HCT116 (cell line): ENCODE measurements around the gene PRICKLE1. TPM values are rescaled to one million over a fixed set of nuclear protein-coding genes. Genes with fewer than 3 reads are reported as not detected.

Experiments used
- ATAC-seq: fragments of 200-7000 bp; cut with Tn5 transposase; 2 replicates; pipeline ENCODE4 v1.9.1; 2020; ENCODE audit warnings: mild to moderate bottlenecking, moderate library complexity
- BruUV-seq: library from RNA; stranded (reverse); fragments of 400-500 nt; replicated peaks from 2 replicates; lab custom pipeline; 2021; lab: Mats Ljungman, UMichigan
- CTCF ChIA-PET: fragments of 300-600 bp; sonication (Branson Sonifier 250); formaldehyde crosslinking; loops from one replicate; lab custom pipeline; 2021; ENCODE audit warnings: antibody characterized with exemption; lab: Charles Lee
- POLR2A ChIA-PET: fragments of 300-600, 350-600 bp; sonication (Branson Sonifier 250); formaldehyde crosslinking; loops from one replicate; lab custom pipeline; 2021; ENCODE audit warnings: antibody characterized with exemption; lab: Charles Lee
- RAD21 ChIA-PET, 2 experiments: fragments of 300-600 bp; sonication (Branson Sonifier 250); formaldehyde crosslinking; loops; one replicate each; lab custom pipeline; 2023; ENCODE audit warnings: low total read pairs in 2 of 2; ENCODE audit not compliant: uncharacterized antibody in 2 of 2, unreplicated experiment in 2 of 2, low non-redundant PET in 1 of 2; lab: Charles Lee
- DNase-seq: peaks from one replicate; pipeline ENCODE4 v3.0.0-alpha.2; 2010; ENCODE audit warnings: low read depth, low spot score
- H2AFZ ChIP-seq: fragments of 200-600 bp; shearing (Covaris generic), sonication (generic); 2 replicates; pipeline ENCODE4 v1.6.1; 2017; ENCODE audit warnings: low read depth, mixed run types, mixed read lengths, antibody characterized with exemption, low read length; ENCODE audit not compliant: poor library complexity, severe bottlenecking
- H3K27ac ChIP-seq: 2 replicates; pipeline ENCODE4 v1.5.1; 2012; ENCODE audit warnings: low read depth, low read length
- H3K27me3 ChIP-seq: fragments of 200-600 bp; sonication (generic); 2 replicates; pipeline ENCODE4 v1.6.1; 2016; ENCODE audit warnings: mixed run types, low read length, mixed read lengths; ENCODE audit not compliant: insufficient read depth
- H3K36me3 ChIP-seq, 2 experiments: fragments of 200-500 bp in 1 of 2; fragments of 200-600 bp in 1 of 2; sonication (Bioruptor generic) in 1 of 2; sonication (generic) in 1 of 2; 2 replicates each; pipeline versions ENCODE4 v1.5.1 to v1.6.1; 2014 to 2016; ENCODE audit warnings: low read length in 2 of 2, inconsistent platforms in 1 of 2, mixed read lengths in 1 of 2, mixed run types in 1 of 2; ENCODE audit not compliant: insufficient read depth in 2 of 2, control insufficient read depth in 1 of 2
- H3K4me1 ChIP-seq, 2 experiments: fragments of 200-600 bp in 1 of 2; sonication (generic) in 1 of 2; 2 replicates each; pipeline versions ENCODE4 v1.5.1 to v1.6.1; 2012 to 2017; ENCODE audit warnings: low read length in 2 of 2, inconsistent platforms in 1 of 2, mild to moderate bottlenecking in 1 of 2, mixed read lengths in 1 of 2, mixed run types in 1 of 2, moderate library complexity in 1 of 2; ENCODE audit not compliant: insufficient read depth in 2 of 2, control insufficient read depth in 1 of 2
- H3K4me2 ChIP-seq: fragments of 200-600 bp; sonication (generic); 2 replicates; pipeline ENCODE4 v1.6.1; 2017; ENCODE audit warnings: mixed run types, low read length, mixed read lengths
- H3K4me3 ChIP-seq, 2 experiments: fragments of 200-600 bp in 1 of 2; sonication (generic) in 1 of 2; replicated peaks in 1 of 2; 2 replicates each; pipeline ENCODE4 v1.5.1; 2011 to 2016; ENCODE audit warnings: low read length in 2 of 2, control low read depth in 1 of 2, low read depth in 1 of 2, mild to moderate bottlenecking in 1 of 2, mixed read lengths in 1 of 2, mixed run types in 1 of 2
- H3K79me2 ChIP-seq: fragments of 200-600 bp; sonication (generic); 2 replicates; pipeline ENCODE4 v1.6.1; 2017; ENCODE audit warnings: mild to moderate bottlenecking, mixed run types, low read length, moderate library complexity, mixed read lengths; ENCODE audit not compliant: insufficient read depth
- H3K9ac ChIP-seq: fragments of 200-600 bp; sonication (generic); 2 replicates; pipeline ENCODE4 v1.6.1; 2016; ENCODE audit warnings: low read length, mixed read lengths
- H3K9me2 ChIP-seq: fragments of 200-600 bp; sonication (generic), shearing (Covaris generic); 2 replicates; pipeline ENCODE4 v1.6.1; 2017; ENCODE audit warnings: mixed run types, mild to moderate bottlenecking, moderate library complexity; ENCODE audit not compliant: insufficient read depth
- H3K9me3 ChIP-seq, 2 experiments: fragments of 200-500 bp in 1 of 2; fragments of 200-600 bp in 1 of 2; sonication (Bioruptor generic) in 1 of 2; sonication (generic) in 1 of 2; 2 replicates each; pipeline ENCODE4 v1.6.1; 2014 to 2017; ENCODE audit warnings: low read length in 2 of 2, mixed read lengths in 2 of 2, inconsistent platforms in 1 of 2, low read depth in 1 of 2, mild to moderate bottlenecking in 1 of 2, mixed run types in 1 of 2, moderate library complexity in 1 of 2; ENCODE audit not compliant: control insufficient read depth in 1 of 2, insufficient read depth in 1 of 2
- H4K20me1 ChIP-seq: fragments of 200-600 bp; sonication (generic), shearing (Covaris generic); 2 replicates; pipeline ENCODE4 v1.6.1; 2017; ENCODE audit warnings: mixed run types, mild to moderate bottlenecking, moderate library complexity; ENCODE audit not compliant: insufficient read depth
- CEBPB ChIP-seq: IDR thresholded peaks from 2 replicates; pipeline ENCODE4 v1.6.1; 2012; ENCODE audit warnings: low read depth
- CTCF ChIP-seq, 3 experiments: fragments of 200-600 bp in 1 of 3; sonication (generic) in 1 of 3; IDR thresholded peaks in 2 of 3; conservative IDR thresholded peaks in 1 of 3; 2 replicates each; pipeline ENCODE4 v1.5.1; 2012 to 2017; ENCODE audit warnings: low read depth in 2 of 3, low read length in 2 of 3, antibody characterized with exemption in 1 of 3, borderline replicate concordance in 1 of 3, control low read depth in 1 of 3, mild to moderate bottlenecking in 1 of 3, mixed read lengths in 1 of 3, mixed run types in 1 of 3, moderate library complexity in 1 of 3; ENCODE audit not compliant: insufficient read depth in 1 of 3
- EGR1 ChIP-seq: IDR thresholded peaks from 2 replicates; pipeline ENCODE4 v1.6.1; 2012; ENCODE audit warnings: low read depth
- ELF1 ChIP-seq: IDR thresholded peaks from 2 replicates; pipeline ENCODE4 v1.6.1; 2012; ENCODE audit warnings: low read depth, borderline replicate concordance
- EZH2 ChIP-seq: fragments of 200-600 bp; sonication (generic); IDR thresholded peaks from 2 replicates; pipeline ENCODE4 v1.6.1; 2017; ENCODE audit warnings: antibody characterized with exemption, mixed run types
- JUND ChIP-seq: IDR thresholded peaks from 2 replicates; pipeline ENCODE4 v1.6.1; 2012
- MAX ChIP-seq: IDR thresholded peaks from 2 replicates; pipeline ENCODE4 v1.6.1; 2012
- POLR2AphosphoS5 ChIP-seq: IDR thresholded peaks from 2 replicates; pipeline ENCODE4 v1.6.1; 2011; ENCODE audit warnings: mild to moderate bottlenecking, low read depth, low read length, moderate library complexity
- RAD21 ChIP-seq: IDR thresholded peaks from 2 replicates; pipeline ENCODE4 v1.6.1; 2012; ENCODE audit warnings: low read depth, mild to moderate bottlenecking
- REST ChIP-seq: IDR thresholded peaks from 2 replicates; pipeline ENCODE4 v1.6.1; 2012; ENCODE audit warnings: low read depth
- SIN3A ChIP-seq: IDR thresholded peaks from 2 replicates; pipeline ENCODE4 v1.6.1; 2012; ENCODE audit warnings: low read depth
- SP1 ChIP-seq: IDR thresholded peaks from 2 replicates; pipeline ENCODE4 v1.6.1; 2012; ENCODE audit warnings: low read depth
- TCF7L2 ChIP-seq: IDR thresholded peaks from 2 replicates; pipeline ENCODE4 v1.7.0; 2011; ENCODE audit warnings: borderline replicate concordance, inconsistent platforms; ENCODE audit not compliant: insufficient read depth, insufficient read length; ENCODE audit errors: extremely low read depth
- ZBTB33 ChIP-seq: IDR thresholded peaks from 2 replicates; pipeline ENCODE4 v1.6.1; 2011; ENCODE audit warnings: mild to moderate bottlenecking, low read length, moderate library complexity; ENCODE audit not compliant: insufficient replicate concordance; ENCODE audit errors: extremely low read depth
- ZFX ChIP-seq: fragments of 450-650 bp; IDR thresholded peaks from 2 replicates; pipeline ENCODE4 v1.6.1; 2017
- ZNF274 ChIP-seq: fragments of 200-500 bp; sonication (Bioruptor generic); IDR thresholded peaks from 2 replicates; pipeline ENCODE4 v1.6.1; 2014; ENCODE audit warnings: mild to moderate bottlenecking, low read depth, low read length, inconsistent platforms
- intact Hi-C: fragments of 100-400 bp; cut with micrococcal nuclease; formaldehyde crosslinking; loops from 2 replicates; pipeline ENCODE4 v1.10.0; 2022
- total RNA-seq: library from RNA; stranded (reverse); gene quantifications from one replicate; pipeline ENCODE4 v1.2.1, GENCODE V29; 2021; ENCODE audit not compliant: unreplicated experiment

PRICKLE1 gene
- total RNA-seq, 1 experiment from 2014 or later, result 1.3 TPM

- TF ChIP-seq SP1 (no peak), CEBPB (no peak), JUND (no peak), CTCF (IDR thresholded peaks at IDR 0.05 in 2 of 3, conservative IDR thresholded peaks at IDR 0.05 in 1 of 3; ENCODE audit: borderline replicate concordance in 1 of 3, insufficient read depth in 1 of 3, low read depth in 2 of 3, low read length in 2 of 3) (no peak), MAX (no peak), TCF7L2 (no peak), EGR1 (no peak), RAD21 (no peak), REST (no peak), ZFX (no peak), SIN3A (no peak), POLR2AphosphoS5 (no peak), ELF1 (no peak), EZH2 (no peak), ZBTB33 (no peak), ZNF274 (no peak)
- TF ChIP-seq, all 23 proteins: peak for 0
- no peaks in the 10 kb centered on the region for H3K9me2 ChIP-seq
- H2AFZ ChIP-seq, result no peak overlapping the region
- ATAC-seq (no peak), DNase-seq (no peak)
- H3K9me3 ChIP-seq, result no peaks in the 10 kb centered on the region
- peaks cover 14 to 28% of the 10 kb centered on the region in 2 experiments for H3K4me1 ChIP-seq
- H3K4me2 ChIP-seq, result peak overlapping the region; percentile 54
- CTCF ChIA-PET, result no interaction called here
- BruUV-seq, result no TSS peak
- RAD21 ChIA-PET, result no interaction called here
- no peaks in the 10 kb centered on the region for H3K36me3 ChIP-seq
- intact Hi-C loops, result no loop called here
- H4K20me1 ChIP-seq, result no peaks in the 10 kb centered on the region
- H3K79me2 ChIP-seq, result no peaks in the 10 kb centered on the region
- no peaks in the 10 kb centered on the region for H3K27me3 ChIP-seq
- no peak overlapping the region for H3K9ac ChIP-seq
- H3K4me3 ChIP-seq, result no peak overlapping the region
- POLR2A ChIA-PET, result no interaction called here
- no peak overlapping the region for H3K27ac ChIP-seq
These were observed 114.4 kb downstream of the PRICKLE1 start for GRCh38 chr12:42475106-42475505.
